K562 (cell line): ENCODE measurements around the gene ERCC4. TPM values are rescaled to one million over a fixed set of nuclear protein-coding genes. Genes with fewer than 3 reads are reported as not detected.

Experiments
- ATAC-seq: fragments of 200-7000 bp; cut with Tn5 transposase; 3 replicates; pipeline ENCODE4 v1.9.1; 2020; ENCODE audit warnings: moderate library complexity
- BruUV-seq: library from RNA; stranded (reverse); fragments of 400-500 nt; replicated peaks from 2 replicates; lab custom pipeline; 2021; lab: Mats Ljungman, UMichigan
- CTCF ChIA-PET: fragments of 300-600 bp; formaldehyde crosslinking; extraction: SDS; loops from one replicate; lab custom pipeline; 2021; ENCODE audit warnings: low intra/inter-chr PET ratio; lab: Yijun Ruan, JAX
- POLR2A ChIA-PET: fragments of 300-600, 350-650 bp; sonication (Branson Sonifier 250); formaldehyde crosslinking; extraction: SDS; loops from one replicate; lab custom pipeline; 2021; ENCODE audit warnings: antibody characterized with exemption, inconsistent platforms; lab: Yijun Ruan, JAX
- DNase-seq, 4 experiments: peaks; one replicate each; pipeline versions ENCODE4 v3.0.0 to v3.0.0-alpha.2; 2011 to 2018; ENCODE audit warnings: low spot score in 3 of 4, mixed read lengths in 3 of 4; ENCODE audit errors: extremely low read depth in 1 of 4
- FAIRE-seq: peaks from 2 replicates; lab custom pipeline; 2011; peaks lifted over from hg19 to GRCh38; lab: Jason Lieb, UNC
- H2AFZ ChIP-seq: 2 replicates; pipeline ENCODE4 v1.6.0; 2011; ENCODE audit warnings: low read depth, low read length, control low read depth, inconsistent platforms
- H3K27ac ChIP-seq: fragments of 200-600 bp; 3 replicates; pipeline ENCODE4 v1.8.0; 2011; ENCODE audit warnings: low read depth, mild to moderate bottlenecking, control low read depth, inconsistent platforms, low read length, moderate library complexity, mixed read lengths; ENCODE audit errors: extremely low read depth
- H3K27me3 ChIP-seq, 2 experiments: fragments of 300-600 bp in 1 of 2; 2 replicates in 1 of 2; 3 replicates in 1 of 2; pipeline versions ENCODE4 v1.6.0 to v1.8.0; 2011; ENCODE audit warnings: inconsistent platforms in 2 of 2, low read length in 2 of 2, mild to moderate bottlenecking in 1 of 2, mixed read lengths in 1 of 2, moderate library complexity in 1 of 2; ENCODE audit not compliant: control insufficient read depth in 2 of 2, insufficient read depth in 2 of 2
- H3K36me3 ChIP-seq: fragments of 300-600 bp; 3 replicates; pipeline ENCODE4 v1.8.0; 2011; ENCODE audit warnings: mild to moderate bottlenecking, low read length, inconsistent platforms; ENCODE audit not compliant: control insufficient read depth, insufficient read depth
- H3K4me1 ChIP-seq, 2 experiments: fragments of 200-600 bp in 1 of 2; replicated peaks in 1 of 2; 2 replicates in 1 of 2; 3 replicates in 1 of 2; pipeline versions ENCODE4 v1.5.1 to v1.8.0; 2011; ENCODE audit warnings: inconsistent platforms in 2 of 2, low read length in 2 of 2, mild to moderate bottlenecking in 1 of 2, mixed read lengths in 1 of 2, moderate library complexity in 1 of 2; ENCODE audit not compliant: control insufficient read depth in 2 of 2, insufficient read depth in 2 of 2
- H3K4me2 ChIP-seq: 2 replicates; pipeline ENCODE4 v1.6.1; 2011; ENCODE audit warnings: low read length, control low read depth, inconsistent platforms, mixed read lengths; ENCODE audit not compliant: insufficient read depth
- H3K4me3 ChIP-seq: fragments of 200-600 bp; sonication (generic), shearing (Covaris generic); 2 replicates; pipeline ENCODE4 v1.5.1; 2016; ENCODE audit warnings: control low read depth, inconsistent platforms
- H3K79me2 ChIP-seq: fragments of 200-600 bp; 3 replicates; pipeline ENCODE4 v1.8.0; 2011; ENCODE audit warnings: low read length, inconsistent platforms; ENCODE audit not compliant: control insufficient read depth, insufficient read depth
- H3K9ac ChIP-seq, 2 experiments: 2 replicates each; pipeline versions ENCODE4 v1.6.0 to v1.6.1; 2011; ENCODE audit warnings: low read depth in 2 of 2, low read length in 2 of 2, control low read depth in 1 of 2, inconsistent platforms in 1 of 2, mild to moderate bottlenecking in 1 of 2, mixed read lengths in 1 of 2; ENCODE audit not compliant: insufficient read depth in 1 of 2
- H3K9me1 ChIP-seq: one replicate; pipeline ENCODE4 v1.6.0; 2011; ENCODE audit warnings: inconsistent platforms, mild to moderate bottlenecking, low read length, moderate library complexity; ENCODE audit not compliant: control insufficient read depth, insufficient read depth
- H3K9me3 ChIP-seq: replicated peaks from 2 replicates; pipeline ENCODE4 v1.5.1; 2011; ENCODE audit warnings: low read depth, low read length, inconsistent platforms; ENCODE audit not compliant: control insufficient read depth, insufficient read depth
- H4K20me1 ChIP-seq: replicated peaks from 2 replicates; pipeline ENCODE4 v1.6.1; 2011; ENCODE audit warnings: low read length, inconsistent platforms, mixed read lengths; ENCODE audit not compliant: control insufficient read depth, insufficient read depth
- ATF4 ChIP-seq: fragments of 450-650 bp; formaldehyde crosslinking; IDR thresholded peaks from 2 replicates; pipeline ENCODE4 v1.4.0; 2022; ENCODE audit warnings: mild to moderate bottlenecking, moderate library complexity
- CEBPG ChIP-seq, 3 experiments: fragments of 200-800 bp in 1 of 3; sonication (Bioruptor generic) in 1 of 3; sonication (generic) in 1 of 3; formaldehyde crosslinking in 1 of 3; IDR thresholded peaks in 2 of 3; conservative IDR thresholded peaks in 1 of 3; 2 replicates each; pipeline versions ENCODE4 v1.6.1 to v1.8.0; 2016 to 2022; ENCODE audit warnings: missing compliant biosample characterization in 2 of 3, missing genetic modification characterization in 2 of 3, mild to moderate bottlenecking in 1 of 3, missing genetic modification reagents in 1 of 3
- EZH2 ChIP-seq: IDR thresholded peaks from 2 replicates; pipeline ENCODE4 v1.6.1; 2012; ENCODE audit warnings: low read depth, mild to moderate bottlenecking, inconsistent platforms, low read length, borderline replicate concordance
- FOXJ3 ChIP-seq: sonication (generic); formaldehyde crosslinking; IDR thresholded peaks from 2 replicates; pipeline ENCODE4 v1.4.0; 2020; ENCODE audit warnings: mild to moderate bottlenecking, missing genetic modification reagents
- GABPB2 ChIP-seq: fragments of 250-450 bp; sonication (Bioruptor Pico); conservative IDR thresholded peaks from 2 replicates; pipeline ENCODE4 v1.5.1; 2021; ENCODE audit warnings: mild to moderate bottlenecking
- POLR2B ChIP-seq: fragments of 450-650 bp; IDR thresholded peaks from 2 replicates; pipeline ENCODE4 v1.6.1; 2018; ENCODE audit warnings: low read depth; ENCODE audit not compliant: partially characterized antibody
- RCOR1 ChIP-seq, 2 experiments: IDR thresholded peaks; 2 replicates each; pipeline ENCODE4 v1.6.1; 2012; ENCODE audit warnings: low read depth in 2 of 2, low read length in 2 of 2, borderline replicate concordance in 1 of 2, improper control_type of control experiment in 1 of 2
- SREBF1 ChIP-seq: fragments of 150-350 bp; IDR thresholded peaks from 2 replicates; pipeline ENCODE4 v1.6.1; 2014; ENCODE audit warnings: antibody characterized with exemption, low read depth, low read length, borderline replicate concordance
- SRF ChIP-seq, 2 experiments: fragments of 250-450, 450-650 bp in 1 of 2; sonication (Bioruptor Pico) in 1 of 2; sonication (generic) in 1 of 2; formaldehyde crosslinking; IDR thresholded peaks; 2 replicates each; pipeline versions ENCODE4 v1.5.0 to v1.5.1; 2020 to 2022; ENCODE audit warnings: mild to moderate bottlenecking in 1 of 2, missing genetic modification reagents in 1 of 2
- TRIM24 ChIP-seq, 2 experiments: fragments of 450-650 bp; IDR thresholded peaks; 2 replicates each; pipeline ENCODE4 v1.6.1; 2016
- ZNF197 ChIP-seq: fragments of 200-800 bp; sonication (Bioruptor generic); IDR thresholded peaks from 2 replicates; pipeline ENCODE4 v1.6.1; 2016; ENCODE audit warnings: low read depth, missing genetic modification characterization, missing compliant biosample characterization
- ZNF764 ChIP-seq: fragments of 250-450 bp; sonication (Bioruptor Pico); IDR thresholded peaks from 2 replicates; pipeline ENCODE4 v1.4.0; 2020; ENCODE audit warnings: low read depth, mild to moderate bottlenecking, moderate library complexity
- WGBS: fragments of 100-300 bp; shearing (Covaris generic); methylation state at CpG from one replicate; pipeline ENCODE4 v1.1.6; 2016; ENCODE audit warnings: low coverage, mixed read lengths; ENCODE audit not compliant: insufficient coverage; ENCODE audit errors: missing lambda C conversion rate; 5-methylcytosine and 5-hydroxymethylcytosine counted together
- in situ Hi-C: fragments of 300-500 bp; cut with MboI; formaldehyde crosslinking; loops from 4 replicates; pipeline ENCODE4 v1.15.0; 2018; ENCODE audit warnings: inconsistent platforms, mixed read lengths
- intact Hi-C: fragments of 100-400 bp; cut with micrococcal nuclease; formaldehyde crosslinking; loops from 2 replicates; pipeline ENCODE4 v1.14.2; 2022
- polyA plus RNA-seq, 8 experiments: library from polyadenylated mRNA; depleted of rRNA in 4 of 8; stranded (reverse) in 5 of 8; unstranded in 3 of 8; fragments of >200 nt; fragmentation: Nextera tagmentation in 2 of 8; fragmentation: Illumina TruSeq in 1 of 8; extraction: Ambion mirVana in 2 of 8; extraction: Trizol in 1 of 8; gene quantifications; 2 replicates each; pipeline versions ENCODE4 v1.2.1 to v1.2.3, GENCODE V29; 2011 to 2014; ENCODE audit warnings: inconsistent platforms in 1 of 8, missing spikeins in 1 of 8
- total RNA-seq, 7 experiments: library from RNA; depleted of rRNA in 6 of 7; stranded (reverse); fragments of >200 nt in 6 of 7; fragmentation: Illumina TruSeq in 2 of 7; extraction: Trizol in 2 of 7; gene quantifications; 2 replicates each; pipeline versions ENCODE4 v1.2.1 to v1.2.3, GENCODE V29; 2011 to 2021; ENCODE audit warnings: low replicate concordance in 1 of 7

The ERCC4 gene
- total and polyA plus RNA-seq, 9 of the 15 experiments (the other 6 are each of a cell fraction or from before 2014, with no cell fraction given) = 3.7 to 10.5 (median 6.0) TPM

- H3K27me3 ChIP-seq = peaks cover 0 to 6% of the 10 kb centered on the region in 2 experiments; a peak in 1 of 5 replicates
- no peak overlapping the region for H3K4me2 ChIP-seq
- no peaks in the 10 kb centered on the region for H3K9me1 ChIP-seq
- no peaks in the 10 kb centered on the region for H3K36me3 ChIP-seq
- FAIRE-seq (no peak), DNase-seq (no peak), ATAC-seq (no peak)
- no TSS peak for BruUV-seq
- ChIA-PET POLR2A (no interaction called here), CTCF (no interaction called here)
- no peak overlapping the region for H3K9ac ChIP-seq
- H4K20me1 ChIP-seq = no peaks in the 10 kb centered on the region
- H3K79me2 ChIP-seq = no peaks in the 10 kb centered on the region
- no peak overlapping the region for H2AFZ ChIP-seq
- H3K9me3 ChIP-seq = no peaks in the 10 kb centered on the region; the same call in 1 of the 2 replicates
- WGBS = 13% methylated on average over 5 of the region's 5 CpGs
- no peak overlapping the region for H3K4me3 ChIP-seq
- no peak for TF ChIP-seq FOXJ3 (CRISPR knock-in tag)
- TF ChIP-seq GABPB2 = no peak
- no peak for TF ChIP-seq ZNF764 (CRISPR knock-in tag)
- no peak for TF ChIP-seq EZH2
- 0 out of 4 replicates have a peak, but pooled peaks of 1 of the 2 experiments have one; percentile 54 for TF ChIP-seq SRF (CRISPR knock-in tag; IDR thresholded peaks at IDR 0.05)
- no peak for TF ChIP-seq RCOR1 (IDR thresholded peaks at IDR 0.05; ENCODE audit: borderline replicate concordance in 1 of 2, low read depth in 2 of 2, low read length in 2 of 2)
- intact Hi-C loops = no loop called here
- no peaks in the 10 kb centered on the region for H3K4me1 ChIP-seq
- no peak overlapping the region for H3K27ac ChIP-seq
- in situ Hi-C loops = no loop called here
Measured at GRCh38 chr16:13983625-13984024, 63.7 kb downstream of the ERCC4 start.

DNA sequence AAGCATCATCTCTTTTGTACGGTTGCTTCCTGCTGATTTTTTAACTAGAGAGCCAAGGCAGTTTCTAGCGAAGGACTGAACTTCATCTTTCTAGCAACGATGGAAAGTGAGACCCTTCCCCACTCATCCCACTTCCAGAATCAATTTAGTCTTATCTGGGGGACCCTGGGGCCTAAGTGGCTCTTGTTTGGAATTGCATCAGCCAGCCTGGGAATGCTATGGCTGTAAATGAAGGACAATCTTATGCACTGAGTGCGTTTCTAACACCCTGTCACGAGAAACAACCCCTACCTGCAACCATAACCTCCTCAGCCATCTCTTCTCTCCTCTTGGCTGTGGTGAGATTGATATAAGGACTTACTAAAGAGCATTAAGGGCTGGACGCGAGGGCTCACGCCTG lies 64.8 kb downstream of the ERCC4 start:
- H3K79me2 ChIP-seq = no peaks in the 10 kb centered on the region
- no peak for ATAC-seq
- POLR2A ChIA-PET = no interaction called here

More for the DNA sequence above, 64.8 kb downstream of the ERCC4 start:
- no peak overlapping the region for H3K27ac ChIP-seq
- H3K4me1 ChIP-seq = no peaks in the 10 kb centered on the region
- intact Hi-C loops (no loop called here), in situ Hi-C loops (no loop called here)
- H3K4me2 ChIP-seq = no peak overlapping the region
- no peaks in the 10 kb centered on the region for H4K20me1 ChIP-seq
- CTCF ChIA-PET = no interaction called here
- FAIRE-seq (no peak), DNase-seq (no peak)
- H3K9me1 ChIP-seq = no peaks in the 10 kb centered on the region
- no peak overlapping the region for H3K4me3 ChIP-seq
- no peak overlapping the region for H3K9ac ChIP-seq
- TF ChIP-seq ATF4 = 0 out of 2 replicates have a peak, but pooled peaks have one; percentile 57
- no peak for TF ChIP-seq POLR2B
- no peak for TF ChIP-seq SREBF1
- TF ChIP-seq ZNF197 = no peak
- no peak for TF ChIP-seq CEBPG (CRISPR knock-in tag; IDR thresholded peaks at IDR 0.05)
- peak in 1 of 2 experiments; percentile 62; a peak in 2 of 4 replicates for TF ChIP-seq CEBPG (tag; conservative IDR thresholded peaks at IDR 0.05 in 1 of 2, IDR thresholded peaks at IDR 0.05 in 1 of 2)
- peak in 1 of 2 experiments; percentile 40; a peak in 1 of 4 replicates for TF ChIP-seq TRIM24 (IDR thresholded peaks at IDR 0.05)
- no peaks in the 10 kb centered on the region; the same call in 1 of the 2 replicates for H3K9me3 ChIP-seq
- H3K36me3 ChIP-seq = no peaks in the 10 kb centered on the region
- no TSS peak for BruUV-seq
- H2AFZ ChIP-seq = no peak overlapping the region
- 2% methylated on average over 8 of the region's 8 CpGs for WGBS
- peaks cover 0 to 6% of the 10 kb centered on the region in 2 experiments; a peak in 1 of 5 replicates for H3K27me3 ChIP-seq
